T-helper 2 cell (primary cell): ENCODE measurements around the gene SMG1.
A peak's percentile ranks its signal among the peaks of the same experiment; 100 is the strongest.
"Not testable (repeated sequence)": the region's sequence is repeated elsewhere in the genome, so short reads cannot be mapped to it uniquely, and the experiment has no call there.

Source experiments
- DNase-seq, 5 experiments: peaks; one replicate each; pipeline versions ENCODE4 v3.0.0 to v3.0.0-alpha.2; 2012 to 2022

The SMG1 gene

GRCh38 chr16:18932243-18932987 lies 6.2 kb upstream of the SMG1 start:
- no peak for DNase-seq

- no peak for DNase-seq
Observed at GRCh38 chr16:18931756-18932155, 5.5 kb upstream of the SMG1 start.

GRCh38 chr16:18930095-18930494 lies 3.9 kb upstream of the SMG1 start:
- DNase-seq = not testable (repeated sequence)

- DNase-seq = not testable (repeated sequence)
Observed at GRCh38 chr16:18928073-18928472, 1.9 kb upstream of the SMG1 start.

DNA sequence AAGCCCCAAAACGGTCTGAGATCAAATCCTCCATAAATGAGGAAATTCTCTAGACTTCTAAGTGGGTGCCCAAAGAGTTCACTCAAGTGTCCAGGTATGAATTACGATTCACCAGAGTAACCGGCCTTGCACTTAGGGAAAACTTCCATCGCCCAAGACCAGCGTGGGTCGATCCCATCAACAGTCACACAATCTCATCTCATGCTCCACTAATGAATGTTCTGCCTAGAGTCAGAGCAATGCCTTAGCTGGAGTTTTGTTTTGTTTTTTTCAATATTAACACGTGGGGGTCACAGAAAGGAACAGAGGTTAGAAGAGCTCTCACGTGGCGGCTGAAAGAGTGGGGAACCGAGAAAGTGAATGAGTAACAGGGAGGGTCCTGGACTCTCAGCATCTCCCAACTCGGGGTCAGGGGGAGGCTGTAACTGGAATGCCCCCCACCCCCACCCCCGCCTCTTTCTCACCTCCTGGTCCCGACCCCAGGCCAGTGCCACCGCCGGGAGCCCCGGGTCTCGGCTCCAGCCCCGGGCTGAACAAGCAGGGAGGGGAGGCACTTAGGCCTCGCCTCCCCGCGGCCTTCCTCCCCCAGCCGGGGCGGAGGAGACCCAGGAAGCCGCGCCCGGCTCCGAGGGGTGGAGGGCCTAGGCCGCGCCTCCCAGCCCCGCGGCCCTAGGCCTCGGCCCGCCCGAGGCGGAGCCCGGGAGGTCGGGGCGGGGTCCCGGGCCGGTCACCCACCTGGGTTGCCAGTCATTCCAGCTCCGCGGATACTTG lies 808 bp downstream of the SMG1 start:
- peak; percentile 33 to 87 (median 60) for DNase-seq

DNA sequence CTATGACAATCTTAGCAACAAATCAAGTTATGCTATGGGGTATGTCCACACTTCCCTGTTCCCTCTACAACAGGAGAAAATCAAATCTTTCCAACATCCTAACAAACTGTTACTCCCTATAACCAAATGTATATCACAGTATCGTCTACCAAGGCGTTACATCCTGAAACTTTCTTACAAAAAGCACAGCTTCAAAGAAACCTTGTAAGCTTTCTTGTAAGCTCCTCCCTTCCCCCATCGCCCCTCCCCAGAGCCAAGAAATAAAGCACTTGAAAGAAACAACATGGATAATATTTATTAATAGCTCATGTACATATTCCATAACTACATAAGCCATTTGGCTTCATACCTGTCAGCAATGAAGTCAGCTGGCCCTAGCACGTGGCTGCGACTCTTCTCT lies 2.3 kb downstream of the SMG1 start:
- peak in 1 of 5 experiments; percentile 38 for DNase-seq

GRCh38 chr16:18923124-18923523 lies 3.1 kb downstream of the SMG1 start:
- peak in 1 of 5 experiments; percentile 83 for DNase-seq

- not testable (repeated sequence) for DNase-seq
Observed at GRCh38 chr16:18909585-18909984, 16.6 kb downstream of the SMG1 start.

DNA sequence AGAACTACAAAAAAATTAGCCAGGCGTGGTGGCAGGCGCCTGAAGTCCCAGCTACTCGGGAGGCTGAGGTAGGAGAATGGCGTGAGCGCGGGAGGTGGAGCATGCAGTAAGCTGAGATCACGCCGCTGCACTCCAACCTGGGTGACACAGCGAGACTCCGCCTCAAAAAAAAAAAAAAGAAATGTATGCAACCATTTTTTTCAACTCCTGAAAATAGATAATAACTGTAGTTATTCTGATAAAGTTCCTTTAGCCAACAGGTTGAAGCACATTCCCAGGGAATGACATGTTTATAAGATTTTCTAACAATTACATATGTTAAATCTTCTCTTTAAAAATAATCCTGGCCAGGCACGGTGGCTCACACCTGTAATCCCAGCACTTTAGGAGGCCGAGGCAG lies 17.5 kb downstream of the SMG1 start:
- DNase-seq = not testable (repeated sequence)

- not testable (repeated sequence) for DNase-seq
Observed at GRCh38 chr16:18902778-18903177, 23.4 kb downstream of the SMG1 start.

DNA sequence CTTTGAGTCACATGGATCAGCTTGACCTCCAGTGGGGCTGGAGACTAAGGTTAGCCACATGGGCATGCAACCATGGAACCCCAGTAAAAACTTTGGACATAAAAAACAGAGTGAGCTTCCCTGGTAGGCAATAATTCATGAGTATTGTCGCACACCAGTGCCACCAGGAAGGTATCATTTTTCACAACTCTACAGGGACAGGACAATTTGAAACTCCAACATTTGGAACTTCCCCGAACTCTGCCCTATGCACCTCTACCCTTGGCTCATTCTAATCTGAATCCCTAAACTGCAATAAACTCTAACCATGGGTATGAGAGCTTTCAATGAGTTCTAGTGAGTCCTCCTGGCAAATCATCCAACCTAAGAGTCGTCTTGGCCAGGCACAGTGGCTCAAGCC lies 24.2 kb downstream of the SMG1 start:
- not testable (repeated sequence) for DNase-seq

DNA sequence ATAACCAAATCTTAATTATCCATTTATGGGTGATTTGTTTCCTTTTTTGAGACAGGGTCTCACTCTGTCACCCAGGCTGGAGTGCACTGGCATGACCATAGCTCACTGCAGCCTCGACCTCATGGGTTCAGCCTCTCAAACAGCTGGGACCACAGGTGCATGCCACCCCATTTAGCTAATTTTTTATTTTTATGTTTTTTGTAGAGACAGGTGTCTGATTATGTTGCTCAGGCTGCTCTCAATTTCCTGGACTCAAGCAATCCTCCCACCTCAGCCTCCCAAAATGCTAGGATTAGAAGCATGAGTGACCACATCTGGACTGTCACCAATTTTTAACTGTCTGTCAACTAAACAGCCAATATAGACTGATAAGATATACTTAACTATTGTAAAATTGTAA lies 25.0 kb downstream of the SMG1 start:
- not testable (repeated sequence) for DNase-seq

DNA sequence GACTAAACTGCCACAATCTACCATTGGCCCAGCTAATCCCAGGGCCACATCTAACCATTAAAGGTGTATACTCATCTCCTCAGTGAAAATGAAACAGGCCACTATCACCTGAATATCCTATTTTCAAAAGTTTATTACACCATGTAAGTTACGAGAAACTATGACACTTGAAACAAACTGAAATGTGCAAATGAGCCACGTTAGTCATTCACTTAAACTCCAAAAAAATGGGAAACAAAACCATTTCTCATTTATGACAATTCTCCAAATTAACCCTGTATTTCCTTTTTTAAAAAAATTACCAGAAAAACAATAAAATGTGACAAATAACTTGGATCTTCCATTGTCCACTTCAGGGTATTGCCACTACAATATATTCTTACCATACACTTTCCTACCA lies 41.8 kb downstream of the SMG1 start:
- DNase-seq = not testable (repeated sequence)

DNA sequence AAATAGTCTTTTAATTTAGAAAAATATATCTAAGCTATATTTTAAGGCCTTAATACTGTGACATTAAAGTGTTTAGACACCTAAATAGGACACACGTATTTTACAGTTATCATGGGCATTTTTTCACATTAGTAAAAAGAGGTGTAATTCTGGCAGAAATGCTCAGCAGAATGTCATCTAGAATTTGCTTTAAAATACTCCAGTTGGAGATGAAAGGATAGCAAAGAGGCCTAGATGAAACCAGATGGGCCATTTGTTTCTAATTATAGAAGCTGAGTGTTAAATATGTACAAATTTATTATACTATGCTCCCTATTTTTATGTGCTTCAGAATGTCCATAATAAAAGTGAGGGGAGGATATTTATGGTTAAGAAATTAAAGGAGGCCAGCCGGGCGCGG lies 48.5 kb downstream of the SMG1 start:
- DNase-seq = not testable (repeated sequence)

- DNase-seq = not testable (repeated sequence)
Observed at GRCh38 chr16:18877259-18877658, 48.9 kb downstream of the SMG1 start.

DNA sequence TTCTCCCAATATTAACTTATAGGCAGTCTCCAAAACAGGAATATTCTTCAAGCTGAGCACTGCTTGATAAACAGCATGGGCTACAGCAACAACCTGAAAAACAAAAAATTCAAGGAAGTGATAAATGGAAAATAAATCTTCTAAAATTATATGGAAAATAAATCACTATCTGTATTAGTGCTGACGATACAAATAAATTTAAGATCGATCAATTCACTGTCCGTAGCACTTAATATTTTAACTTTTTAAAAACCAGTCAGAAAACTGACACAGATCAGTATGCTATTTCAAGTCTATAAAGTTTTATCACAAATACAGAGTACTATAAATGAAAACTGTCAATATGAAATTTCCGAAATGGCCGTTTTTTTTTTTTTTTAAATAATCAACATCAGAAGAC lies 49.9 kb downstream of the SMG1 start:
- DNase-seq = not testable (repeated sequence)

GRCh38 chr16:18869043-18869771 lies 57.0 kb downstream of the SMG1 start:
- DNase-seq = peak in 1 of 5 experiments; percentile 7

DNA sequence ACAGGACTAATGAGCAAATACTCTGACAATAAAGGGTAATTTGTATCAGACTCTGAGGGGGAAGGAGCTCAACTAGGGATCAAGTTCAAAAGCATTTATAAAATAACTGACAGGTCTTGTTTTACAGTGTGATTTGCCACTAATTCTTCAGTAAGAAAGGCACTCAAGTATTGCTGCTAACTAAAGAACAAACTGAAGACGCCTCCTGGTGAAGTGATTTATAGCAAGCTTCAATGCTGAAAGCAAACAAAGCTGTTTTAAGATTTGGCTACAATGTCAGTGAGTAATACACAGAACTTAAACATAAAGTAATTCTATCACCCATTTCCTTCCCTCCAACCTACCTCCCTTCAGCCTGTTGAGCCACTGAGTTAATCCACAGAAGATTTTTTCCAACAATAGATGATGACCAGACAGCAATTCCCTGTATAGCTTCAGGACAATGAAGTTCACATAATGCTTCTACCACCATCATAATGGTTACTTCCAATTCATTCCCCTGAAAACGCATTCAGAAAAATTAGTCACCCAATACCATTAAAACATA lies 59.9 kb downstream of the SMG1 start:
- DNase-seq = not testable (repeated sequence)

GRCh38 chr16:18862891-18863290 lies 63.3 kb downstream of the SMG1 start:
- not testable (repeated sequence) for DNase-seq

- no peak for DNase-seq
Observed at GRCh38 chr16:18855196-18855595, 71.0 kb downstream of the SMG1 start.

- no peak for DNase-seq
Observed at GRCh38 chr16:18853694-18854093, 72.5 kb downstream of the SMG1 start.

- DNase-seq = no peak
Observed at GRCh38 chr16:18852647-18853046, 73.6 kb downstream of the SMG1 start.

GRCh38 chr16:18846416-18846815 lies 79.8 kb downstream of the SMG1 start:
- no peak for DNase-seq
